H9 (cell line): ENCODE measurements around the gene SLAIN1. TPM values are rescaled to one million over a fixed set of nuclear protein-coding genes. Genes with fewer than 3 reads are reported as not detected.

Source experiments
- DNase-seq: peaks from one replicate; pipeline ENCODE4 v3.0.0-alpha.2; 2017
- H2AFZ ChIP-seq: one replicate; pipeline ENCODE4 v1.6.1; 2013; ENCODE audit warnings: mild to moderate bottlenecking, low read length, control low read depth, moderate library complexity
- H2AK5ac ChIP-seq: 2 replicates; pipeline ENCODE4 v1.6.1; 2013; ENCODE audit warnings: low read length, control low read depth, mixed read lengths; ENCODE audit not compliant: insufficient read length
- H2BK120ac ChIP-seq: one replicate; pipeline ENCODE4 v1.6.1; 2013; ENCODE audit warnings: low read depth, mild to moderate bottlenecking, low read length, control low read depth, inconsistent platforms; ENCODE audit not compliant: poor library complexity, severe bottlenecking
- H2BK12ac ChIP-seq: 2 replicates; pipeline ENCODE4 v1.6.1; 2013; ENCODE audit warnings: low read length, control low read depth, mixed read lengths, low read depth; ENCODE audit not compliant: insufficient read length
- H2BK15ac ChIP-seq: 2 replicates; pipeline ENCODE4 v1.6.1; 2013; ENCODE audit warnings: low read depth, low read length, control low read depth
- H2BK20ac ChIP-seq: one replicate; pipeline ENCODE4 v1.6.1; 2013; ENCODE audit warnings: low read depth, mild to moderate bottlenecking, low read length, control low read depth, inconsistent platforms; ENCODE audit not compliant: poor library complexity, severe bottlenecking
- H2BK5ac ChIP-seq: 2 replicates; pipeline ENCODE4 v1.6.1; 2013; ENCODE audit warnings: low read length, control low read depth, mixed read lengths; ENCODE audit not compliant: insufficient read length
- H3K14ac ChIP-seq: 2 replicates; pipeline ENCODE4 v1.6.1; 2013; ENCODE audit warnings: low read length, control low read depth; ENCODE audit not compliant: insufficient read depth
- H3K18ac ChIP-seq: 2 replicates; pipeline ENCODE4 v1.6.1; 2013; ENCODE audit warnings: low read depth, mild to moderate bottlenecking, mixed read lengths, low read length, control low read depth; ENCODE audit not compliant: insufficient read length
- H3K23ac ChIP-seq: 2 replicates; pipeline ENCODE4 v1.6.1; 2013; ENCODE audit warnings: low read length, control low read depth, mixed read lengths, low read depth; ENCODE audit not compliant: insufficient read length
- H3K23me2 ChIP-seq: 2 replicates; pipeline ENCODE4 v1.6.1; 2013; ENCODE audit warnings: low read depth, mild to moderate bottlenecking, mixed read lengths, low read length, control low read depth; ENCODE audit not compliant: insufficient read length, poor library complexity, severe bottlenecking
- H3K27ac ChIP-seq: 2 replicates; pipeline ENCODE4 v1.5.1; 2013; ENCODE audit warnings: low read length, control low read depth, mixed read lengths, low read depth; ENCODE audit not compliant: insufficient read length
- H3K27me3 ChIP-seq: 2 replicates; pipeline ENCODE4 v1.6.1; 2013; ENCODE audit warnings: low read length, control low read depth, inconsistent platforms; ENCODE audit not compliant: insufficient read depth
- H3K4ac ChIP-seq: 2 replicates; pipeline ENCODE4 v1.6.1; 2013; ENCODE audit warnings: low read depth, mild to moderate bottlenecking, control low read depth, inconsistent platforms, low read length, moderate library complexity
- H3K4me1 ChIP-seq: 2 replicates; pipeline ENCODE4 v1.6.1; 2013; ENCODE audit warnings: low read length, control low read depth, inconsistent platforms; ENCODE audit not compliant: insufficient read depth
- H3K4me2 ChIP-seq: 2 replicates; pipeline ENCODE4 v1.6.1; 2013; ENCODE audit warnings: low read length, control low read depth, mixed read lengths; ENCODE audit not compliant: insufficient read length, insufficient read depth
- H3K56ac ChIP-seq: 2 replicates; pipeline ENCODE4 v1.6.1; 2013; ENCODE audit warnings: low read depth, mild to moderate bottlenecking, mixed read lengths, low read length, control low read depth; ENCODE audit not compliant: insufficient read length
- H3K79me1 ChIP-seq: 2 replicates; pipeline ENCODE4 v1.6.1; 2013; ENCODE audit warnings: low read depth, mild to moderate bottlenecking, moderate library complexity, low read length, control low read depth, inconsistent platforms; ENCODE audit not compliant: insufficient read depth, poor library complexity, severe bottlenecking
- H3K79me2 ChIP-seq: 2 replicates; pipeline ENCODE4 v1.6.1; 2013; ENCODE audit warnings: low read length, control low read depth, inconsistent platforms; ENCODE audit not compliant: insufficient read depth
- H3K9ac ChIP-seq: 2 replicates; pipeline ENCODE4 v1.6.1; 2013; ENCODE audit warnings: low read length, control low read depth, mixed read lengths; ENCODE audit not compliant: insufficient read length; ENCODE audit errors: extremely low read depth
- H3K9me3 ChIP-seq: one replicate; pipeline ENCODE4 v1.6.1; 2013; ENCODE audit warnings: low read depth, low read length, inconsistent platforms; ENCODE audit not compliant: control insufficient read depth
- H3T11ph ChIP-seq: one replicate; pipeline ENCODE4 v1.6.1; 2013; ENCODE audit warnings: mild to moderate bottlenecking, low read length, control low read depth, inconsistent platforms
- H4K20me1 ChIP-seq: one replicate; pipeline ENCODE4 v1.6.1; 2013; ENCODE audit not compliant: control insufficient read depth, insufficient read length, insufficient read depth
- H4K5ac ChIP-seq: 2 replicates; pipeline ENCODE4 v1.6.1; 2013; ENCODE audit warnings: low read depth, mild to moderate bottlenecking, mixed read lengths, low read length, control low read depth; ENCODE audit not compliant: insufficient read length
- H4K8ac ChIP-seq: replicated peaks from 2 replicates; pipeline ENCODE4 v1.6.1; 2013; ENCODE audit warnings: low read length, control low read depth, mixed read lengths, low read depth; ENCODE audit not compliant: insufficient read length
- H4K91ac ChIP-seq: 2 replicates; pipeline ENCODE4 v1.6.1; 2013; ENCODE audit warnings: low read depth, mild to moderate bottlenecking, moderate library complexity, mixed read lengths, low read length, control low read depth; ENCODE audit not compliant: insufficient read length
- H3K27ac Mint-ChIP-seq, 3 experiments: 2 replicates in 2 of 3; 3 replicates in 1 of 3; pipeline ENCODE4 v1.8.0; 2020 to 2021; ENCODE audit warnings: mixed read lengths in 3 of 3, mild to moderate bottlenecking in 1 of 3, moderate library complexity in 1 of 3
- H3K27me3 Mint-ChIP-seq: 2 replicates; pipeline ENCODE4 v1.8.0; 2021; ENCODE audit warnings: low read depth, mild to moderate bottlenecking, moderate library complexity, mixed read lengths
- H3K36me3 Mint-ChIP-seq, 3 experiments: 2 replicates in 2 of 3; 3 replicates in 1 of 3; pipeline ENCODE4 v1.8.0; 2020 to 2021; ENCODE audit warnings: low read depth in 3 of 3, mixed read lengths in 3 of 3; ENCODE audit not compliant: insufficient read depth in 1 of 3
- H3K4me1 Mint-ChIP-seq, 2 experiments: 2 replicates each; pipeline ENCODE4 v1.8.0; 2020; ENCODE audit warnings: mixed read lengths in 2 of 2
- H3K4me3 Mint-ChIP-seq, 2 experiments: 2 replicates in 1 of 2; 3 replicates in 1 of 2; pipeline ENCODE4 v1.8.0; 2020 to 2021; ENCODE audit warnings: mild to moderate bottlenecking in 2 of 2, mixed read lengths in 2 of 2, moderate library complexity in 1 of 2
- H3K9me3 Mint-ChIP-seq, 2 experiments: 2 replicates in 1 of 2; 3 replicates in 1 of 2; pipeline ENCODE4 v1.8.0; 2020; ENCODE audit warnings: mild to moderate bottlenecking in 2 of 2, mixed read lengths in 2 of 2, moderate library complexity in 1 of 2
- WGBS: extraction: QIAGEN DNeasy Blood & Tissue Kit; methylation state at CpG from one replicate; pipeline ENCODE4 v1.1.7; 2013; ENCODE audit warnings: missing lambda C conversion rate, low lambda C conversion rate, mixed read lengths; ENCODE audit not compliant: insufficient read length; ENCODE audit errors: extremely low coverage; 5-methylcytosine and 5-hydroxymethylcytosine counted together
- total RNA-seq: library from RNA; stranded (reverse); gene quantifications from 2 replicates; pipeline ENCODE4 v1.2.1, GENCODE V29; 2021
- TF ChIP-seq, protein P1 (sequence below): fragments of 200-600 bp; sonication (generic); conservative IDR thresholded peaks from 3 replicates; pipeline ENCODE4 v1.8.0; 2021; ENCODE audit warnings: antibody characterized with exemption, mild to moderate bottlenecking

Gene SLAIN1
- total RNA-seq, 1 experiment from 2014 or later, result 23.2 TPM

DNA sequence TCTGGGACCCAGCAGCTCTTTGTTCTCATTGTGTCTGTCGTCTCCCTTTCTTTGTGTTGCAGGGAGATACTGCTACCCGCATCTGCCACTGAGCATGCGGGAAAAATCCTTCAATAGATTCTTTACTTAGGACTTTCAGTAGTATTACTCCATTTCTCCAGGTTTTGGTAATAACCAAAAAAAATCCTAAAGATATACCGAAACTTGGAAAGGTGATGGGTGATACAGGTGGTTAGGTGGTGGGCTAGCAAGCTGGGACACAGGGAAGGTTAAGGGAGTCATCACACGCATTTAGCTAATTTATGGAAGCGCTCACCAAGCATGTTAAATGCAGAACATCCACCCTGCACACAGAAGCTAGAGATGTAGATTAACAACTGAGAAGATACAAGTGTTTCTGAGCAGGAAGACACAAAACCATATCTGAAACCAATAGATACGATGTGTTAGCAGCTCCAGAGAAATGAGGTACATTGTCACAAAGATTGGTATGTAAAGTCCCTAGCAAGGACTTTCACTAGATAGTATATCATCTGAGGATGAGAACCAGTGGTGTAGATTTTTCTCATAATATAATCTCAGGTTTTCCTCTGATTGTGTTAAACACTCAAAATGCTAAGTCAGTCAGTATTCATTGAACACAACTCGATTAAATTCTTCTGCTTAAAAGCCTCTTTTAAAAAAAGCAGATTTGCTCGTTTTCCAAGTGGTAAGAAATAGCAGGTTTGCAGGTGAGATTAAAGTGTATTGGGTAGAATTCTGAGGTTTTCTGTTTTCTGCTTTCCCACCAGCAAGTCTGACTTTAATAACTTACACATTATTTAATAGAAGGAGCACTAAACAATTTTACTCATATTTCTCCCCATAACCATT, 1.2 kb upstream of the SLAIN1 start:
- H3K79me2 ChIP-seq, result peaks cover 8% of the 10 kb centered on the region; the same call in 1 of the 2 replicates
- peak overlapping the region in 1 of 3 experiments; percentile 1; a peak in 1 of 7 replicates for H3K27ac Mint-ChIP-seq
- H3K27ac ChIP-seq, result no peak overlapping the region
- H3K27me3 ChIP-seq, result no peaks in the 10 kb centered on the region
- H3K23me2 ChIP-seq, result peaks cover 5% of the 10 kb centered on the region
- no peak overlapping the region for H2AFZ ChIP-seq
- no peak overlapping the region for H3K23ac ChIP-seq
- no peak overlapping the region for H3K4ac ChIP-seq
- no peak overlapping the region for H2AK5ac ChIP-seq
- TF ChIP-seq, protein P1, sequence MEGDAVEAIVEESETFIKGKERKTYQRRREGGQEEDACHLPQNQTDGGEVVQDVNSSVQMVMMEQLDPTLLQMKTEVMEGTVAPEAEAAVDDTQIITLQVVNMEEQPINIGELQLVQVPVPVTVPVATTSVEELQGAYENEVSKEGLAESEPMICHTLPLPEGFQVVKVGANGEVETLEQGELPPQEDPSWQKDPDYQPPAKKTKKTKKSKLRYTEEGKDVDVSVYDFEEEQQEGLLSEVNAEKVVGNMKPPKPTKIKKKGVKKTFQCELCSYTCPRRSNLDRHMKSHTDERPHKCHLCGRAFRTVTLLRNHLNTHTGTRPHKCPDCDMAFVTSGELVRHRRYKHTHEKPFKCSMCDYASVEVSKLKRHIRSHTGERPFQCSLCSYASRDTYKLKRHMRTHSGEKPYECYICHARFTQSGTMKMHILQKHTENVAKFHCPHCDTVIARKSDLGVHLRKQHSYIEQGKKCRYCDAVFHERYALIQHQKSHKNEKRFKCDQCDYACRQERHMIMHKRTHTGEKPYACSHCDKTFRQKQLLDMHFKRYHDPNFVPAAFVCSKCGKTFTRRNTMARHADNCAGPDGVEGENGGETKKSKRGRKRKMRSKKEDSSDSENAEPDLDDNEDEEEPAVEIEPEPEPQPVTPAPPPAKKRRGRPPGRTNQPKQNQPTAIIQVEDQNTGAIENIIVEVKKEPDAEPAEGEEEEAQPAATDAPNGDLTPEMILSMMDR, result no peak
- no peak overlapping the region for H2BK20ac ChIP-seq
- H3K56ac ChIP-seq, result no peak overlapping the region
- H3K18ac ChIP-seq, result no peak overlapping the region
- no peak overlapping the region for H3T11ph ChIP-seq
- no peak overlapping the region for H3K9ac ChIP-seq
- H3K4me3 Mint-ChIP-seq, result peak overlapping the region; percentile 74 to 84
- H2BK12ac ChIP-seq, result no peak overlapping the region
- no peak overlapping the region for H2BK120ac ChIP-seq
- no peaks in the 10 kb centered on the region for H4K20me1 ChIP-seq
- WGBS, result no CpG with 5 or more reads among the region's 9 CpGs
- H3K9me3 Mint-ChIP-seq, result no peaks in the 10 kb centered on the region; a peak in 1 of 5 replicates
- no peak overlapping the region for H3K14ac ChIP-seq
- peaks cover 0 to 3% (median 0%) of the 10 kb centered on the region in 3 experiments; a peak in 2 of 7 replicates for H3K36me3 Mint-ChIP-seq
- DNase-seq, result no peak
- peaks cover 2% of the 10 kb centered on the region; the same call in 1 of the 2 replicates for H3K4me1 ChIP-seq
- peaks cover 16% of the 10 kb centered on the region for H3K27me3 Mint-ChIP-seq
- H4K5ac ChIP-seq, result no peak overlapping the region
- H2BK5ac ChIP-seq, result no peak overlapping the region
- H3K4me2 ChIP-seq, result peak overlapping the region; percentile 41
- peaks cover 31 to 36% of the 10 kb centered on the region in 2 experiments for H3K4me1 Mint-ChIP-seq
- no peak overlapping the region for H4K8ac ChIP-seq
- H3K9me3 ChIP-seq, result no peaks in the 10 kb centered on the region
- H4K91ac ChIP-seq, result no peak overlapping the region
- no peaks in the 10 kb centered on the region for H3K79me1 ChIP-seq
- no peak overlapping the region for H2BK15ac ChIP-seq
